ENCODE results near the gene LGI4. TPM values are rescaled to one million over a fixed set of nuclear protein-coding genes. Genes with fewer than 3 reads are reported as not detected.
"Not testable (repeated sequence)": the region's sequence is repeated elsewhere in the genome, so short reads cannot be mapped to it uniquely, and the experiment has no call there.

LGI4 gene
- total RNA-seq, 1 experiment from 2014 or later: not detected

- peaks cover 20% of the 10 kb centered on the region for H3K79me2 ChIP-seq (ENCODE audit: low read length)
- no peaks in the 10 kb centered on the region for H3K27me3 ChIP-seq (ENCODE audit: low read length)
- H3K4me3 ChIP-seq (ENCODE audit: low read length): peak overlapping the region; percentile 96
- no peaks in the 10 kb centered on the region for H4K20me1 ChIP-seq (ENCODE audit: insufficient read depth, low read depth, low read length)
- no peaks in the 10 kb centered on the region for H3K9me3 ChIP-seq (ENCODE audit: low read length)
- peak overlapping the region; percentile 92 for H3K9ac ChIP-seq (ENCODE audit: low read length)
- peak; percentile 63 for DNase-seq
- H3K27ac ChIP-seq (ENCODE audit: low read length): peak overlapping the region; percentile 37; the same call in 1 of the 2 replicates
- peak overlapping the region; percentile 98 for H3K4me2 ChIP-seq (ENCODE audit: low read depth, low read length, poor library complexity, severe bottlenecking)
- H3K9me2 ChIP-seq (replicated peaks; ENCODE audit: insufficient read depth, low read length): no peaks in the 10 kb centered on the region
- H3K4me1 ChIP-seq (ENCODE audit: low read length): peaks cover 21% of the 10 kb centered on the region
- H2AFZ ChIP-seq (ENCODE audit: low read length): peak overlapping the region; percentile 96
- H3K36me3 ChIP-seq (ENCODE audit: insufficient read depth, low read length): peaks cover 23% of the 10 kb centered on the region
Observed at GRCh38 chr19:35155441-35155840, 20.6 kb upstream of the LGI4 start.

GRCh38 chr19:35154525-35155406 lies 19.9 kb upstream of the LGI4 start, which contains the start of gene FXYD5:
FXYD5 (plus strand) TSS chr19:35154735; CDS start chr19:35155551, 816 bp downstream.
- H3K36me3 ChIP-seq (ENCODE audit: insufficient read depth, low read length): peaks cover 23% of the 10 kb centered on the region
- H3K4me2 ChIP-seq (ENCODE audit: low read depth, low read length, poor library complexity, severe bottlenecking): peak within 1 kb of the TSS; percentile 98
- peaks cover 20% of the 10 kb centered on the region for H3K79me2 ChIP-seq (ENCODE audit: low read length)
- H3K27me3 ChIP-seq (ENCODE audit: low read length): no peaks in the 10 kb centered on the region
- peaks cover 21% of the 10 kb centered on the region for H3K4me1 ChIP-seq (ENCODE audit: low read length)
- H3K9me2 ChIP-seq (replicated peaks; ENCODE audit: insufficient read depth, low read length): no peaks in the 10 kb centered on the region
- H3K9me3 ChIP-seq (ENCODE audit: low read length): no peaks in the 10 kb centered on the region
- peak within 1 kb of the TSS; percentile 96 for H2AFZ ChIP-seq (ENCODE audit: low read length)
- H3K9ac ChIP-seq (ENCODE audit: low read length): peak within 1 kb of the TSS; percentile 92
- peak within 1 kb of the TSS; percentile 96 for H3K4me3 ChIP-seq (ENCODE audit: low read length)
- H4K20me1 ChIP-seq (ENCODE audit: insufficient read depth, low read depth, low read length): no peaks in the 10 kb centered on the region
- peak within 1 kb of the TSS; percentile 37; the same call in 1 of the 2 replicates for H3K27ac ChIP-seq (ENCODE audit: low read length)
- peak; percentile 83 for DNase-seq

- peaks cover 21% of the 10 kb centered on the region for H3K4me1 ChIP-seq (ENCODE audit: low read length)
- peaks cover 16% of the 10 kb centered on the region; the same call in 1 of the 2 replicates for H3K36me3 ChIP-seq (ENCODE audit: insufficient read depth, low read length)
- peak; percentile 81 for DNase-seq
- H3K4me2 ChIP-seq (ENCODE audit: low read depth, low read length, poor library complexity, severe bottlenecking): peak overlapping the region; percentile 98
- no peak overlapping the region for H3K27ac ChIP-seq (ENCODE audit: low read length)
- H3K9ac ChIP-seq (ENCODE audit: low read length): peak overlapping the region; percentile 92
- H3K9me2 ChIP-seq (replicated peaks; ENCODE audit: insufficient read depth, low read length): no peaks in the 10 kb centered on the region
- no peaks in the 10 kb centered on the region for H4K20me1 ChIP-seq (ENCODE audit: insufficient read depth, low read depth, low read length)
- no peaks in the 10 kb centered on the region for H3K27me3 ChIP-seq (ENCODE audit: low read length)
- peak overlapping the region; percentile 96 for H2AFZ ChIP-seq (ENCODE audit: low read length)
- H3K79me2 ChIP-seq (ENCODE audit: low read length): peaks cover 20% of the 10 kb centered on the region
- peak overlapping the region; percentile 96 for H3K4me3 ChIP-seq (ENCODE audit: low read length)
- no peaks in the 10 kb centered on the region for H3K9me3 ChIP-seq (ENCODE audit: low read length)
Observed at GRCh38 chr19:35153701-35154524, 19.1 kb upstream of the LGI4 start.

GRCh38 chr19:35153129-35153522 lies 18.3 kb upstream of the LGI4 start:
- not testable (repeated sequence) for H3K9ac ChIP-seq (ENCODE audit: low read length); H3K4me3 ChIP-seq (ENCODE audit: low read length); H3K9me3 ChIP-seq (ENCODE audit: low read length); H4K20me1 ChIP-seq (ENCODE audit: insufficient read depth, low read depth, low read length); H3K9me2 ChIP-seq (replicated peaks; ENCODE audit: insufficient read depth, low read length); H3K27ac ChIP-seq (ENCODE audit: low read length); DNase-seq; H2AFZ ChIP-seq (ENCODE audit: low read length); H3K27me3 ChIP-seq (ENCODE audit: low read length); H3K4me2 ChIP-seq (ENCODE audit: low read depth, low read length, poor library complexity, severe bottlenecking)
- peaks cover 21% of the 10 kb centered on the region for H3K4me1 ChIP-seq (ENCODE audit: low read length)
- peaks cover 20% of the 10 kb centered on the region for H3K79me2 ChIP-seq (ENCODE audit: low read length)
- H3K36me3 ChIP-seq (ENCODE audit: insufficient read depth, low read length): peaks cover 13% of the 10 kb centered on the region; the same call in 1 of the 2 replicates

- Histone ChIP-seq H3K79me2 (ENCODE audit: low read length) (peaks cover 17% of the 10 kb centered on the region), H3K9ac (ENCODE audit: low read length) (no peak overlapping the region), H3K4me1 (ENCODE audit: low read length) (peaks cover 21% of the 10 kb centered on the region), H3K4me2 (ENCODE audit: low read depth, low read length, poor library complexity, severe bottlenecking) (no peak overlapping the region), H3K27ac (ENCODE audit: low read length) (no peak overlapping the region), H3K36me3 (ENCODE audit: insufficient read depth, low read length) (no peaks in the 10 kb centered on the region), H3K27me3 (ENCODE audit: low read length) (no peaks in the 10 kb centered on the region), H3K9me2 (replicated peaks; ENCODE audit: insufficient read depth, low read length) (no peaks in the 10 kb centered on the region), H4K20me1 (ENCODE audit: insufficient read depth, low read depth, low read length) (no peaks in the 10 kb centered on the region), H2AFZ (ENCODE audit: low read length) (no peak overlapping the region), H3K4me3 (ENCODE audit: low read length) (no peak overlapping the region), H3K9me3 (ENCODE audit: low read length) (no peaks in the 10 kb centered on the region)
- no peak for DNase-seq
Observed at GRCh38 chr19:35151273-35152065, 16.6 kb upstream of the LGI4 start.

- Histone ChIP-seq H3K79me2 (ENCODE audit: low read length) (peaks cover 7% of the 10 kb centered on the region), H4K20me1 (ENCODE audit: insufficient read depth, low read depth, low read length) (no peaks in the 10 kb centered on the region)
Observed at GRCh38 chr19:35150445-35150844, 15.6 kb upstream of the LGI4 start.

GRCh38 chr19:35149463-35149862 lies 14.6 kb upstream of the LGI4 start:
- Histone ChIP-seq H3K79me2 (ENCODE audit: low read length) (no peaks in the 10 kb centered on the region), H3K9me3 (ENCODE audit: low read length) (no peaks in the 10 kb centered on the region), H3K27ac (ENCODE audit: low read length) (no peak overlapping the region), H3K9ac (ENCODE audit: low read length) (no peak overlapping the region), H3K4me3 (ENCODE audit: low read length) (no peak overlapping the region), H4K20me1 (ENCODE audit: insufficient read depth, low read depth, low read length) (no peaks in the 10 kb centered on the region), H3K4me2 (ENCODE audit: low read depth, low read length, poor library complexity, severe bottlenecking) (no peak overlapping the region), H3K36me3 (ENCODE audit: insufficient read depth, low read length) (no peaks in the 10 kb centered on the region), H3K9me2 (replicated peaks; ENCODE audit: insufficient read depth, low read length) (no peaks in the 10 kb centered on the region), H3K4me1 (ENCODE audit: low read length) (peaks cover 11% of the 10 kb centered on the region), H3K27me3 (ENCODE audit: low read length) (no peaks in the 10 kb centered on the region), H2AFZ (ENCODE audit: low read length) (no peak overlapping the region)
- DNase-seq: no peak

More at GRCh38 chr19:35150445-35150844, 15.6 kb upstream of the LGI4 start:
- DNase-seq: no peak
- Histone ChIP-seq H3K27ac (ENCODE audit: low read length) (no peak overlapping the region), H3K4me3 (ENCODE audit: low read length) (no peak overlapping the region), H3K4me1 (ENCODE audit: low read length) (peaks cover 12% of the 10 kb centered on the region), H3K9me3 (ENCODE audit: low read length) (no peaks in the 10 kb centered on the region), H3K27me3 (ENCODE audit: low read length) (no peaks in the 10 kb centered on the region), H3K9me2 (replicated peaks; ENCODE audit: insufficient read depth, low read length) (no peaks in the 10 kb centered on the region), H3K36me3 (ENCODE audit: insufficient read depth, low read length) (no peaks in the 10 kb centered on the region), H3K4me2 (ENCODE audit: low read depth, low read length, poor library complexity, severe bottlenecking) (no peak overlapping the region), H3K9ac (ENCODE audit: low read length) (no peak overlapping the region), H2AFZ (ENCODE audit: low read length) (no peak overlapping the region)

Data from Karpas-422 (cell line).